ENCODE data around the gene HNRNPH2. TPM values are rescaled to one million over a fixed set of nuclear protein-coding genes. Genes with fewer than 3 reads are reported as not detected.

HNRNPH2 gene
- total and polyA plus RNA-seq, 7 donors, result 43.7 to 101 (median 62.8) TPM

Other genes starting within 250 kb of the HNRNPH2 start
- under 1 TPM; 0.02 to 0.06 (median 0.03) TPM for gene DRP2, start 188.4 kb upstream of the HNRNPH2 start, total RNA-seq
- gene DRP2, start 188.4 kb upstream of the HNRNPH2 start, polyA plus RNA-seq, result under 1 TPM; 0.07 to 0.09 (median 0.08) TPM
- gene TAF7L, start 116.9 kb upstream of the HNRNPH2 start, total RNA-seq, result not detected
- under 1 TPM in 1 of 3 donors, not detected in 2; 0.04 TPM for gene TAF7L, start 116.9 kb upstream of the HNRNPH2 start, polyA plus RNA-seq
- gene TIMM8A, start 59.5 kb upstream of the HNRNPH2 start, total RNA-seq, result 10 to 100 TPM; 11.7 to 23.2 (median 13.5) TPM
- 10 to 100 TPM; 11.0 to 35.3 (median 13.8) TPM for gene TIMM8A, start 59.5 kb upstream of the HNRNPH2 start, polyA plus RNA-seq
- 1 to 10 TPM in 3 of 4 donors, under 1 TPM in 1; 0.81 to 2.0 (median 1.3) TPM for gene BTK, start 22.0 kb upstream of the HNRNPH2 start, total RNA-seq
- gene BTK, start 22.0 kb upstream of the HNRNPH2 start, polyA plus RNA-seq, result under 1 TPM; 0.27 to 0.47 (median 0.37) TPM
- 100 to 1,000 TPM; 102 to 181 (median 132) TPM for gene RPL36A, start 17.2 kb upstream of the HNRNPH2 start, total RNA-seq
- gene RPL36A, start 17.2 kb upstream of the HNRNPH2 start, polyA plus RNA-seq, result 1,000 to 10,000 TPM in 2 of 3 donors, 100 to 1,000 TPM in 1; 848 to 1,450 (median 1,427) TPM
- 10 to 100 TPM in 3 of 4 donors, 1 to 10 TPM in 1; 5.4 to 15.7 (median 11.3) TPM for gene GLA, start 297 bp upstream of the HNRNPH2 start, total RNA-seq
- gene GLA, start 297 bp upstream of the HNRNPH2 start, polyA plus RNA-seq, result 10 to 100 TPM; 14.4 to 48.5 (median 24.7) TPM
- 10 to 100 TPM in 1 of 4 donors, 1 to 10 TPM in 3; 4.4 to 11.6 (median 5.6) TPM for gene ARMCX4, start 77.2 kb downstream of the HNRNPH2 start, total RNA-seq
- 1 to 10 TPM; 3.1 to 4.4 (median 4.2) TPM for gene ARMCX4, start 77.2 kb downstream of the HNRNPH2 start, polyA plus RNA-seq
- gene ARMCX1, start 142.3 kb downstream of the HNRNPH2 start, total RNA-seq, result 10 to 100 TPM; 18.0 to 46.9 (median 21.1) TPM
- 10 to 100 TPM in 2 of 3 donors, 1 to 10 TPM in 1; 8.7 to 18.7 (median 15.6) TPM for gene ARMCX1, start 142.3 kb downstream of the HNRNPH2 start, polyA plus RNA-seq
- gene ARMCX6, start 209.8 kb downstream of the HNRNPH2 start, total RNA-seq, result 10 to 100 TPM; 10.5 to 32.1 (median 20.8) TPM
- 10 to 100 TPM; 10.1 to 35.6 (median 16.7) TPM for gene ARMCX6, start 209.8 kb downstream of the HNRNPH2 start, polyA plus RNA-seq
- 10 to 100 TPM; 32.2 to 72.6 (median 54.3) TPM for gene ARMCX3, start 214.9 kb downstream of the HNRNPH2 start, total RNA-seq
- 10 to 100 TPM; 26.7 to 48.0 (median 44.6) TPM for gene ARMCX3, start 214.9 kb downstream of the HNRNPH2 start, polyA plus RNA-seq